B cell (primary cell): Measurements from ENCODE around the gene NYAP2.

Source experiments
- CTCF ChIP-seq: fragments of 200-600 bp; IDR thresholded peaks from one replicate; pipeline ENCODE4 v1.8.0; 2022; ENCODE audit warnings: antibody characterized with exemption, mild to moderate bottlenecking
- EZH2 ChIP-seq: IDR thresholded peaks from 2 replicates; pipeline ENCODE4 v1.6.1; 2012; ENCODE audit warnings: borderline replicate concordance, low read depth, mild to moderate bottlenecking, moderate library complexity, low read length; ENCODE audit not compliant: insufficient read depth, poor library complexity, severe bottlenecking

GRCh38 chr2:225640550-225640949 lies 241.0 kb downstream of the NYAP2 start:
- no peak for TF ChIP-seq CTCF
- TF ChIP-seq EZH2, result no peak
